Effector memory CD4-positive, alpha-beta T cell (primary cell): Measurements from ENCODE around the gene PFKFB2.

Experiments
- DNase-seq, 3 donors: peaks; one replicate each; pipeline ENCODE4 v3.0.0-alpha.2; 2020
- H3K27ac ChIP-seq: 2 replicates; pipeline ENCODE4 v1.7.0; 2013; ENCODE audit warnings: mild to moderate bottlenecking, low read length, moderate library complexity; ENCODE audit not compliant: insufficient read depth, poor library complexity, severe bottlenecking
- H3K27me3 ChIP-seq: replicated peaks from 2 replicates; pipeline ENCODE4 v1.7.0; 2013; ENCODE audit warnings: mild to moderate bottlenecking, low read length; ENCODE audit not compliant: insufficient read depth, control insufficient read depth, poor library complexity, severe bottlenecking
- H3K36me3 ChIP-seq: 2 replicates; pipeline ENCODE4 v1.7.0; 2013; ENCODE audit warnings: mild to moderate bottlenecking, low read length, moderate library complexity; ENCODE audit not compliant: control insufficient read depth, insufficient read depth
- H3K4me1 ChIP-seq: 2 replicates; pipeline ENCODE4 v1.7.0; 2013; ENCODE audit warnings: low read length, mild to moderate bottlenecking; ENCODE audit not compliant: control insufficient read depth, insufficient read depth, poor library complexity, severe bottlenecking
- H3K4me3 ChIP-seq: 2 replicates; pipeline ENCODE4 v1.7.0; 2013; ENCODE audit warnings: low read length, low read depth, mild to moderate bottlenecking; ENCODE audit not compliant: insufficient read depth, poor library complexity, severe bottlenecking
- H3K9me3 ChIP-seq: 2 replicates; pipeline ENCODE4 v1.7.0; 2013; ENCODE audit warnings: mild to moderate bottlenecking, low read length, moderate library complexity; ENCODE audit not compliant: control insufficient read depth

PFKFB2 gene

DNA sequence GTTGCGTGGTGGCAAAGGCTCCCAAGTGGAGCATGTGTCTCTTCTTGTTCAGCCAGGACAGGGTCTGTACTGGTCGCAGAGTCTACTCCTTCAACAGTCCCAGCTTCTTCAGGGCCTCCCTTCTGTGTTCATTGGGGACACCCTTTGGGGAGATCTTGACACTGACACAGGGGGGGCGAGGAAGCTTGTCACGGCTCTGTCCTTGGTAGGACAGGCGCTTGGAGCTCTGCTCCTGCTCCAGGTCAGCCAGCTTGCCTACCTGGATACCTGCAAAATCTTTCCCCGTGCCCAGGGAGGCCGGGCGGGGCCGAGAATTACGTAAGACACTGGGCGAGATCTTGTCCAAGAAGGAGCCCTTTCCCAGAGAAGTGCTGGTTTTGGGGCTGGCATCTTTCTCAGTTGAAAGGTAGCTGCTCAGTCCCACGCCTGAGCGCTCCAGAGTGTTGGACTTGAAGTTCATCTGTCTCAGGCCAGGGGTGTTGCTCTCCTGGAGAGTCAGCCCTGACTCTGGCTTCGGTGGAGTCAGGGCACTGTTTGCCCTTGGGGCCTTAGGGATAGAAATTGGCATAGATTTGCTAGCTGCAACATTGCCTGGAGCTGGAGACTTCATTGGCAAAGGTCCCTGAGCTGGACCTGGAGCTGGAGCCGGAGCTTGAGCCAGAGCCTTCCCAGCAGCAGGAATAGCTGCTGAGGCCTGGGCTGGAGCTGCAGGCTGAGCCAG is 31.0 kb upstream of the PFKFB2 start:
- H3K9me3 ChIP-seq: no peaks in the 10 kb centered on the region
- no peak for DNase-seq
- no peak overlapping the region for H3K27ac ChIP-seq
- H3K4me1 ChIP-seq: no peaks in the 10 kb centered on the region
- H3K27me3 ChIP-seq: no peaks in the 10 kb centered on the region
- no peak overlapping the region for H3K4me3 ChIP-seq
- no peaks in the 10 kb centered on the region for H3K36me3 ChIP-seq

- Histone ChIP-seq H3K4me3 (no peak overlapping the region), H3K4me1 (no peaks in the 10 kb centered on the region), H3K36me3 (no peaks in the 10 kb centered on the region), H3K27me3 (no peaks in the 10 kb centered on the region), H3K9me3 (no peaks in the 10 kb centered on the region), H3K27ac (no peak overlapping the region)
- DNase-seq: no peak
Measured at GRCh38 chr1:207022996-207023679, 29.9 kb upstream of the PFKFB2 start.

DNA sequence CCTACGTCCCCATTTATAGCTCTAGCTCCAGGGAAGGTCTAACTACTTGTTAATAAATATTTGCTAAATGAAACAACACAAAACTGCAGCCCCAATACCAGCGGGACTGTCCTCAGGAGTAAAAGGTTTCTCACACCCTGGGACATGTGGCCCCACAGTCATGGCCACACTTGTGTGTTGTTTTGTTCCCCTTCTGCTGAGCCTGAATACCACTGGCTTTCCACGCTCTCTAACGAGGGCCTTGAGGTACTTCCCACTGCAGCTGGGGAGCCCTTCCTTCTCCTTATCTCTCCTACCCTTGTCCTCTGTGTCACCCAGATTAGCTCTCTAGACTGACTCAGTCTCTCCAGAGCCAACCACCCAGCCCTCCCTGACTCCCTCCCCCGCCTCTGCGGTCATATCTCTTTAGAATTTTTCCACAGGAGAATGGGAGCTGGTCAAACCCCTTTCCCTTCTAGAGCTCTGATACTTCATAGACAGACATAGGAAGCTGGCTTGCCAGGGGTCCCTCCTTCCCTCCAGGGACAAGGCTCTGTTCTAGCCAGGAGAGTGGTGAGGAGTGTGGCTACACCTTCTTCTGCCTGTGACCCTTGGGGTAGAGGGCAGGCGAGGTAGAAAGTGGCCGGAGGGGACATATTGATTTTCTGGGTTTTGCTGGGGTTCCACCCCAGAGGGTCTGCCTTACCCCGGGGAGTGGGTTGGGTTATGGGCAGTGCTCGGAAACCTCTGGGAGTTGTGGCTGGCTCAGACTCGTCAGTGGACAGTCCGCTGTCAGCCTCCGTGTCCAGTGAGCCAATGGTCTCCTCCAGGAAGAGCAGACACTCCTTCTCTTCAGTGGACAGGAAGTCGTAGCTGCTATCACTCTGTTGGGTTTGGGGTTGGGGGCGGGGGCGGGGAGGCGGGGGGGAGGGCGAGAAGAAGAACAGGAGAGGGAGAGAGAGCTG is 28.6 kb upstream of the PFKFB2 start:
- Histone ChIP-seq H3K36me3 (no peaks in the 10 kb centered on the region), H3K27ac (no peak overlapping the region), H3K9me3 (no peaks in the 10 kb centered on the region), H3K4me3 (no peak overlapping the region), H3K4me1 (no peaks in the 10 kb centered on the region), H3K27me3 (no peaks in the 10 kb centered on the region)
- no peak for DNase-seq

DNA sequence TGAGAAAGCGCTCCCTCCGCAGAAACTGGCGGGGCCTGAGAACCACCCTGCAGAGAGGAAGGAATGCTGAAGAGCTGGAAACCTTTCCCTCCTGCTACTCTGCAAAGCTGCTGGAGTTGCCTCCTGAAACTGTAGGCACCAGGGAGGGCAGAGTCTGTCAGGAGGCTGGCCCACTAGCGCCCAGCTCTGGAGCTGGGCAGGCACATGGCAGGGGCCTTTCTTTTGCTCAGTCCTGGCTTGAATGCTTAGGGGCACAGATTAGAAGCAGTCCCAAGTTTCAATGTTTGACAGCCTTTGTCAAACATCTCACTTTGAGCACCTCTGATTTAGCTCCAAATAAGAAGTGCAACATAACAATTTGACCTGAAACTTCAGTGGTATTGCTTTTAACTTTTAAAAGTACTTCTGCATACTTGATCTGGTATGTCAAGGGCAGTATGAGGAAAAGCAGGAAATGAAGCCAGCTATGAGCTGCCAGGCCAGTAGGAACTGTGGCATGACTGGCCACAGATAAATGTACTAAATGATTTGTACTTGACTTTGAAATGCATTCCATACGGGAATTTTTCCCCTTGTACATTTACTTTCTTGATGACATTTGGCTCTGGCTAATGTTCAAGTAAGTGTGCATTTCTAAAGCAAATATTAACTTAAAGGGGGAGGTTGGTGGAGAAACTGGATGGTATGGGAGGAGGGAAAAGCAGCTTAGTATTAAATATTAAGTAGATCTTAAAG is 27.8 kb upstream of the PFKFB2 start:
- no peaks in the 10 kb centered on the region for H3K4me1 ChIP-seq
- no peaks in the 10 kb centered on the region for H3K36me3 ChIP-seq
- no peak for DNase-seq
- no peak overlapping the region for H3K27ac ChIP-seq
- no peaks in the 10 kb centered on the region for H3K27me3 ChIP-seq
- no peaks in the 10 kb centered on the region for H3K9me3 ChIP-seq
- H3K4me3 ChIP-seq: no peak overlapping the region

DNA sequence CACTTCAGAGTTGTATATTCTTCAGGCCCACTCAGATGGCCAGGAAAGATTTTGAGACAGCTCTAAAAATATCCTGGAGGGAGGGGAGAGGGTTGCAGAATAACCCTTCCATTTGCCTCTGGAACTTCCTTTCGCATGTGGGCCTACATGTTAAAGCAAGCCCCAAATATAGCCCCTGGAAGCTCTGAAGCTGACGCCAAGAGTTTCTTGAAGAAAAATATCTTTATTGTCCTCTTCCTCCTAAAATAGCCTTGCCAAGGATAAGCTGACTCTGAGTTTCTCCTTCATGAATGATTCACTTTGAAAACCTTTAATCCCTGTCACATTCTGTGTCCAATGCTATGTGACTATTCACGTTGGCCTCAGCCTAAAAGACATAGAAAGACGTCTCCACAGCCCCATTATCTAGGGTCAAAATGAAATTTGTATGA is 27.0 kb upstream of the PFKFB2 start:
- DNase-seq: no peak
- no peak overlapping the region for H3K27ac ChIP-seq
- H3K4me3 ChIP-seq: no peak overlapping the region
- H3K9me3 ChIP-seq: no peaks in the 10 kb centered on the region
- no peaks in the 10 kb centered on the region for H3K4me1 ChIP-seq
- H3K36me3 ChIP-seq: no peaks in the 10 kb centered on the region
- H3K27me3 ChIP-seq: peaks cover under 1% of the 10 kb centered on the region

DNA sequence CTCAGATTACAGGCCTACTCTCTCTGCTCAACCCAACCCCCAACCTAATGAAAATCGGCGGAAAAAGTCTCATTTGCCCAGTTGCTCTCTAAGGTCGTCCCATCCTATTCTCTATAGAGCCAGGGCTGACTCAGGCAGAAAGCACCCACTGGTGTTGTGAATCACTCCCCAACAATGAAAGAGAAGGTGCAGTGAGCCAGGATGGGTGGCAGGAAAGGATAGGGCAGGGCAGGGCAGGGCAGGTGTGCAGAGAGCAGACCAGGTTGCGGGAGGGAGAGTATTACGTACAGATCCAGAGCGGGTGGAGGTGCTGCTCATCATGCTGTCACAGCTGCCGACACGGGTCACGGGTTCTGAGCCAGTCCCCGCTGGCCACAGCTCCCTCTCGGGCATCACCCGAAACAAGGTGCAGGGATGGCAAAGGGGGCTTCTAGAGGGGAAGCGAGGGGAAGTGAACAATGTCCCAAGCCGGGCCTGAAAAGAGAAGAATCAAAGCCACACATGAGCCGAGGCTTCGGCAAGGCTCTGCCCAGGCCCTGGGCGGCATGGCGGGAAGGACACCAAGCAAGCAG is 25.8 kb upstream of the PFKFB2 start:
- no peaks in the 10 kb centered on the region for H3K4me1 ChIP-seq
- no peak overlapping the region for H3K4me3 ChIP-seq
- no peak overlapping the region for H3K27ac ChIP-seq
- no peaks in the 10 kb centered on the region for H3K36me3 ChIP-seq
- H3K9me3 ChIP-seq: no peaks in the 10 kb centered on the region
- peaks cover 3% of the 10 kb centered on the region for H3K27me3 ChIP-seq
- DNase-seq: no peak

DNA sequence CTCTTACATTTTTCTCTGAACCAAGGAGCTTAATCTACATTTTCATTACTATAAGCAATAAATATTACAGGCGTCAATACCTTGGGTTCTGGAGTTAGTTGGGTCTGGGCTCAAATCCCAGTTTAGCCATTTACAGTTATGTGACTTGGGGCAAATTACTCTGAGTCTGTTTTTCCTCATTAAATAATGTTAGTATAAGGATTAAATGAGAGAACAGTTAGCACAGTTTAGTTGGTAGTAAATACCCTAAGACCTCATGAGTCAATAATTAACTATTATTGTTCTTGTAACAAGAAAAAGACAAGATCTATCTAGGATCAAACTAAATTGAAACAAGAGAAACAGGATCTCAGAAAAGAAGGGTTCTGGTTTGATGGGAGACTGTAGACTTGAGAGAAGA is 25.2 kb upstream of the PFKFB2 start:
- Histone ChIP-seq H3K9me3 (no peaks in the 10 kb centered on the region), H3K4me1 (no peaks in the 10 kb centered on the region), H3K27ac (no peak overlapping the region), H3K4me3 (no peak overlapping the region), H3K27me3 (peaks cover 3% of the 10 kb centered on the region), H3K36me3 (no peaks in the 10 kb centered on the region)
- DNase-seq: no peak

DNA sequence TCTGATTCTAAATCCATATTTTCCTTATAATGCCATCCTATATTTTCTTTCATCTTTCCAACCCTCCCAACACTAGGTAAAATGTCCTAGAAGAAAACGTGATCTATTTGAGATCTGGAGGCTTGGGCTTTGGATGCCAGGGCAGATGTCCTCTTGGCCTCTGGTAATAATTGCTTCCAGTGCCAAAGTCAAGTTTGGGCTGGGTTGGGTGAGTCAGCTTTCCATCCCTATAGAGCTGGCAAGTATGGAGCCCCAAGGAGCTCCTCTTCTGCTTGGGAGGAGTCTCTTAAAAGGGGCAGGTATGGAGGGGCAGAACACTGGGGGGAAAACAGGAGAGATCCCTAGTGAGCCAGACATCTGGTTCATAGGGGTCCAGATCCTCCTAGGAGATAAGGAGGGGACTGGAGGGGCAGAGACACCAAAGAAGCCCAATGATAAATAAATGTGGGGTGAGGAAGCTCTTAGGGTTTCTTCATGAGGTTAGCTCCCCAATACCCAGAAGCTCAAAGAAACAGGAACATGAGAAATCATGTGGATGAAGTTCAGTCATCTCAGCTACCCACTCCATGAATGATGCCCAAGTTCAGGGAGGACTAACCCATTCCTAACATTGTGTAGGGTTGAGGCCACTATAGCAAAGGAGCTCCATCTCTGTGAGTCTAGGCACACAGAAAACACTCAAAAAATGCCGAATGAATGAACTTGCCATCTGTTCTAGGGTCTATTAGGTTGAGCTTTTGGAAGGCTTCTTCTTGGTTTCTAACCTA is 24.0 kb upstream of the PFKFB2 start:
- H3K27ac ChIP-seq: no peak overlapping the region
- no peak overlapping the region for H3K4me3 ChIP-seq
- H3K27me3 ChIP-seq: peaks cover 3% of the 10 kb centered on the region
- no peaks in the 10 kb centered on the region for H3K9me3 ChIP-seq
- no peaks in the 10 kb centered on the region for H3K4me1 ChIP-seq
- DNase-seq: no peak
- no peaks in the 10 kb centered on the region for H3K36me3 ChIP-seq
